AML-193 (cell line): ENCODE measurements around the gene PAX2.
A peak's percentile ranks its signal among the peaks of the same experiment; 100 is the strongest.

ENCODE experiments used
- DNase-seq, 2 experiments: peaks; one replicate each; lab custom pipeline; 2025; lab: John Stamatoyannopoulos, UW

The PAX2 gene

DNA sequence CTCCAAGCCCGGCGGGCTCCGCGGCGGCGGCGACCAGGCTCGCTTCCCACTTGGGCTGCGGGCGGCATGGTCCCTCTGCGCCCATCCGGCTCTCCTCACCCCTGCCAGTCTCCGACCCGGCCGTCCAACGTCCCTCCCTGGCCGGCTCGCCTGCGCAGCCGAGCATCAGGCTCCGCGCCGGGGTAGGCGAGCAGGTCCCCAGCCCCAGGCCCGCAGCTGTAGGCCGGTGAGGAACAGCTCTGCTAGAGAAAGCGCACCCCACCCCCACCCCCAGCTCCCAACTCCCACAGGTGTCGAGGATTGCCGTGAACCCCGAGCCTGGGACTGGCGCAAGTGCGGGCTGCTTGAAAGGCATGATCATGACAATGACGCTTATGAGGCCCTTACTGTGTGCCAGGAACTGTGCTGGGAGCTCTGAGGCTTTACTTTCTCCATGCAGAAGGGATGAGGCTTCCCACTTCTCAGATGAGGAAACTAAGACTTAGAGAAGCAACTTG, 20.8 kb upstream of the PAX2 start:
- DNase-seq, result no peak

GRCh38 chr10:100725071-100725471, 20.3 kb upstream of the PAX2 start:
- DNase-seq, result no peak

DNA sequence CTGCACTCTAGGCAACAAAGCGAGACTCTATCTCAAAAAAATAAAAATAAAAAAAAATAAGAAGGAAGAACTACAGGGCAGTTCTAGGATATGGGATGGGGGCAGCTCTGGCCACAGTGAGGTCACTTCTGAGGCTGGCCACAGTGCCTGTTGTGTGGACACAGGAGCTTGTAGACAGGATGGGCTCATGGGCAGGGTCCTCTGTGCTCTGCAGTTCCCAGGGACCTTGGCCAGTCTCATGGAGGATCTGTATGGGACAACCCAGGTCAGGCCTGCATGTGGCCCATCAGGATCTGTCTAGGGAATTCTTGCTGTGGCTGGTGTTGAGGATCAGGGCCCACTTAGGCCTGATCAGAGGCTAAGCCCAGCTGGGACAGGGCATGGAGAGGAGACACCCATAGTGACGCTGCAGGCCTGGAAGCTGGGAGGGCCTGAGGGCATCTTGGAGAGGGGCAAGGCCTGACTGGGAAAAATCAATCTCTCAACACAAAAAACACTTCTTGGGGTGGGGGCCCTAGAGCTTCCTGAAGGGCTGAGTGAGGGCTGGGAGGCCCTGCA, 19.4 kb upstream of the PAX2 start:
- DNase-seq, result no peak

DNA sequence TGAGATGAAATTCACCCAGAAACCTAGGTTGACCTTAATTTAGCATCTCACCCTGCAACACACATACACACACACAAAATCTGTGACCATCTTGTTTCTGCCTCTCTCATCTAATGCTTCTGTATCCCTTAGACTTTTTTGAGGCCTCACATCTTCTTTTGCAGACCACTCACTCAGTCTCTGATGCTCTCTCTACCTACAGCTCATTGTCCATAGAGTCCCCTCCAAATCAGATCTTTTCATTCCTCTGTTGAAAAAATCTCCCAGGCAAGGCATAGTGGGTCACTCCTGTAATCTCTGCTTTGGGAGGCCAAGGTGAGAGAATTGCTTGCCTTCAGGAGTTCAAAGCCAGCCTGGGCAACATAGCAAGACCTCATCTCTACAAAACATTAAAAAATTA, 17.6 kb upstream of the PAX2 start:
- DNase-seq, result no peak

DNA sequence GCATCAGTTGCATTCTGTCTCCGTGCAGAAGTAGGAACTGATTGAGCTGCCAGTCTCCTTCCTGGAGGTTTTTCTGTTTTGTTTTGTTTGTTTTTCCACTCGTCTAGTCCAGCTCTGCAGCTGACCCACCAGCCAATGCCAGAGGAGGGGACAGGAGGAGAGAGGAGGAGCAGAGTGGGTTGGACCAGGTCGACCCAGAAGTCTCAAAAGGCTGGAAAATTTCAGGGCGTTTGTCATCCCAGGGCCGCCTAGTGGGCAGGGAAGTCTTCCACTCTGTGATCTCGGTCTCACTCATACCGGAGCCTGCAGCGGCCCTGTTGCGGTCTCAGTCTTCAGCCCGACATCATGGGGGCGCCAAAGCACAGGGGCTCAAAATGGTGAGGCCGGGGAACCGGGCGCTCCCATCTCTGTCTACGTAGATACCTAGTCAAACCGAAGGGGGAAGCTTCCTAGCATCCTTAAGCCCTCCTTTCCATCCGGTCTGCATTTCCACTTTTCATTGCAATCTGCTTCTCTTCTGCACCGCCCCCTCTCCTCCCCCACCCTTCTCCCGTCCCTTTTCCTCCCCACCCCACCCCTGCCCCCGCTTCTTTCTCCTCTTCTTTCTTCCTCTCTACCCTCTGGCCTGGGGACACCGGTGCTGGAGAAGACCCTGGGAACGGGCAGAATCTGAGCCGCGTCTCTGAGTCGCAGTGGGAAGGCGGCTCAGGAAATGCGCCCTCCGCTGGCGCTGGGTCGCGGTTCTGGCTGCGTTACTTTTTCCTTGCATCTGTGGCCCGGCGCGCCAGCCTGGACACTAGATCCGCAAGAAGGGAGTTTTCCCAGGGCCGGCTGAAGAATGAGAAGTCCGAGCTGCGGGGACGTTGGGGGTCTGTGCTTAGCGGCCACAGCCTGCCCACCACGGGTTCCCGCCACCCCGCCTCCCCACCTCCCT, 16.2 kb upstream of the PAX2 start:
- no peak for DNase-seq

DNA sequence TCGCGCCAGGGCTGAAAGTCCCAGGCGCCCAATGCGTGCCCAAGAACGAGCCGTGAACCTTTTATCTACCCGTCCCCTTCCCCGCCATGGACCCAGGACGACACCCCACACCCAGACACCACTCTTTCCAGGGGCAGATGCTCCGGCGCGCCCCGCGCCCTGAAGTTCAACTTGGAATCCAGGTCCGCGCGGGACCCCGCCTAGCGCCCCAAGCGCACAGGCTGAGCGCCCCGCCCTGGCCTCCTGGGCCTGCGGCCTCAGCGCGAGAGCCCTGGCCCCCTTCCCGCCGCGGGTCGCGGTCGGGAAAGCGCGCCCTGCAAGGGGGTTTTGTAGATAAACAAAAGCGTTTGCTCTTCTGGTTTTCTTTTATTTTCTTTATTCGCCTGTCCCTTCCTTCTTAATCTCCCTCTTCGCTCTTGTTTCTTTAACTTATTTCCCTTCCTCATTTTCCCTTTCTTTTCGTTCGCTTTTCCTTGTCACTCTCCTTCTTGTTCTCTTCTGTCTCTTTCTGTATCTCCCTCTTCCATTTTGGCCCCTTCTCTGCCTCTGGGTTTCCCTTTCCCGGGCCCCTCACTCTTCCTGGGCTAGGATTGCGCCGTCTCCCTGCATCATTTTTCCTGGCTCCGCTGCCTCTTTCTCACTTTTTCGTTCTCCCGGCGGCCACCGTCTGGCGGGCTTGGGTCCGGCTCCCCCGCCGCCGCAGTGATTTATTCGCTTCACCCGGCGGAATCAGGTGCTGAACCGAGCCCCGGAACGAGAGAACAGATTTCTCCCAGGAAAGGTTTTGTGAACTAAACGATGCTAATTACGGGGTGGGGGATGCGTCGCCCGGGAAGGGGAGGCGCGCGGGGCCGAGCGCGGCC, 15.3 kb upstream of the PAX2 start:
- DNase-seq, result no peak

GRCh38 chr10:100730725-100731406, 14.5 kb upstream of the PAX2 start:
- DNase-seq, result peak; percentile 68 to 69

DNA sequence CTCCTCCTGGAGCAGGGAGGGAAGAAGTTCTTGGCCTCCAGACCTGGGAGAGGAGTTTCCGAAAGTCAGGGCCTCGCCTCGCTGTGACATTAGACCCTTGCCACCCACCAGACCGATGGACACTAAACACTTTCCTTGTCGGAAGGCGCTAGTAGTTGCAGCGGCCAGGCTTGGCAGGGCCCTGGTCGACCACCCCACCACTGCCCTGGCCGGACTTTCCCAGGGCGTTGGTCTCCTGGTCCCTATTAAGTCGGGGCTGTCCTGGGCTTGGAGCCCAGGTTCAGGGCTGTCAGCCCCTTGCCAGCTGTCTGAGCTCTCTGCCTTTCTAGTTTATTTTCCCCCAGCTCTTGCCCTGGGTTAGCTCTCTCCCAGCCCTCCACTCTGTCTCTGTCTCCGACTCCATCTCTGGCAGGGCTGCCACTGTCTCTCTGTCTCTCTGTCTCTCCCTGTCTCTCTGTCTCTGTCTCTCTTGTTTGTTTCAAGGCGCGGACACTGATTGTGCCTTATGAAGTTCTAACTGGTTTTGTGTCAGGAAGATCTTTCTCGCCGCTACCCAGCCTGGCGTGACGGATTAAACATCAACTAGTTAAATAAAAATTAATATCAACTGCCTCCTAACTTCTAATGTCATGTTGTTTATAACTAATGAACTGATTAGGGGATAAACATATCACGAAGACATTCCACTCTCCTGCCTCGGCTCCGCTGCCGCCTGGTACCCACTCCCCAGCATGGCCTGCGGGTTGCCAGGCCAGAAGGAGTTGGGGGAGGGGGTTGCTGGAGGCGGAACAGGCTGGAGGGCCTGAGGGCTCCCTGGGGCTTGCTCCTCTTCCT, 13.8 kb upstream of the PAX2 start:
- no peak for DNase-seq

- no peak for DNase-seq
Measured at GRCh38 chr10:100732241-100732596, 13.2 kb upstream of the PAX2 start.

DNA sequence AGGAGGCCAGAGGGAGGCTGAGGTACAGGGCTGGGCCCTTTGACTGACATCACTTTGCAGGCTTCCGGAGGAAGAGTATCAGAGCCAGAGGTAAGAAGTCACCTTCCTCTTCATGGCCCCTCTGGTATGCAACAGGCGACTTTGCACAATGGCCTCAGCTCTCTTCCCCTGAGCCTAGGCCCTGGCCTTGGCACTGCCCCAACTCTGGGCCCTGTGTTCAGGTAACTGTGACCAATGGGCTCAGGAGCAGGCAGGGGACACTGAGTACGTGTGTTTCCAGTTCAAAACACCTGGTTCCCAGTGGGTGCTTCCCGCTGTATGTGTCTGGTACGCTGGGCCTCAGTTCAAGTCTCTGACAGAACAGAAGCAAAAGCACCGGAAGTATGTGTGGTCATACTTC, 12.1 kb upstream of the PAX2 start:
- no peak for DNase-seq

DNA sequence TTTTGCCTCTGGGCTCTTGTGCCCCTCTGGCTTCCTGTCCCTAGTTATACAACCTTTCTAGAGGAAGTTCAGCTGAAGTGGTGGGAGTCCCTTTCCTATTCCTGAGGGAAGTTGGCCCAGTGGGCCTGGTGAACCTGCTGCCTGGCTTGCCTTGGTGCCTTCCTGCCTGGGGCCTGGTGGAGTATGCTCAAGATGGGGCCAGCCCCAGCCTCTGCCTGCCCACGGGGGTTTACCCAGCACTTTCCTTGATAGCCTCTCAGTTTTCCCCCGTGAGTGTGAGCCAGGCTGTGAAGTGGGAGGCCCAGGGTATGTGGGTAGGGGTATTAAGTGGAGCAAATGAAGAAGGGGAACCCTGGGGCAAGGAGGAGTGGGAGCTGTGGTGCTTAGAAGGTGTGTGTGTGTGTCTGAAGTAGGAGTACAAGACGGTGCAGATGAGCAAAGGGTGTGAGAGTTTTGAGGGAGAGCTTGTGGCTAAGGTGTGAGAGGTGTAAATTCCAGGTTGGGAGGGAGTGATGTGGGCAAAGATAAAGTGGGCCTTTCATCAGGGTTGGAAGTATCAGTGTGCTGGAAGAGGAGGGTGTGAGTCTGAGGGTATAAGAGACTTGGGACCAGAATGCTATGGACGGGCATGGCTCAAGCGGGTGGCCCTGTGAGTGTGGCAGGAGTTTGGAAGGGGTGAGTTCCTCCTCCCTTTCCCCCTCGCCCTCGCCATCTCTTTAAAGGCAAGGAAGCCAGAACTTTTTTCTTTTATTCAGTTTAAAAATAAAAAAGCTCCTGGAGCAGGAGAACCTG, 10.9 kb upstream of the PAX2 start:
- no peak for DNase-seq

DNA sequence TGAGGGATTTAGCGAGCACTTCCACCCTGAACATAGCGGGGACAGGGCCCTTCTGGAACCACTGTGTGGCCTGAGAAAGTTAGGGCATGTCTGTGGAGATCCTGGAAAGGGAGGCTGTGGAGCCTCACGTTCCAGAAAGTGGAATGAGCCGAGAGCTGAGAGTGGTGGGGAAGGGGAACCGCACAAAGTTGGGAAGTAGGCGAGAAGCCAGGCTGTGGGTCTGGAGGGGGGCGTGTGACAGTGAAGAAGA, 10.4 kb upstream of the PAX2 start:
- no peak for DNase-seq

DNA sequence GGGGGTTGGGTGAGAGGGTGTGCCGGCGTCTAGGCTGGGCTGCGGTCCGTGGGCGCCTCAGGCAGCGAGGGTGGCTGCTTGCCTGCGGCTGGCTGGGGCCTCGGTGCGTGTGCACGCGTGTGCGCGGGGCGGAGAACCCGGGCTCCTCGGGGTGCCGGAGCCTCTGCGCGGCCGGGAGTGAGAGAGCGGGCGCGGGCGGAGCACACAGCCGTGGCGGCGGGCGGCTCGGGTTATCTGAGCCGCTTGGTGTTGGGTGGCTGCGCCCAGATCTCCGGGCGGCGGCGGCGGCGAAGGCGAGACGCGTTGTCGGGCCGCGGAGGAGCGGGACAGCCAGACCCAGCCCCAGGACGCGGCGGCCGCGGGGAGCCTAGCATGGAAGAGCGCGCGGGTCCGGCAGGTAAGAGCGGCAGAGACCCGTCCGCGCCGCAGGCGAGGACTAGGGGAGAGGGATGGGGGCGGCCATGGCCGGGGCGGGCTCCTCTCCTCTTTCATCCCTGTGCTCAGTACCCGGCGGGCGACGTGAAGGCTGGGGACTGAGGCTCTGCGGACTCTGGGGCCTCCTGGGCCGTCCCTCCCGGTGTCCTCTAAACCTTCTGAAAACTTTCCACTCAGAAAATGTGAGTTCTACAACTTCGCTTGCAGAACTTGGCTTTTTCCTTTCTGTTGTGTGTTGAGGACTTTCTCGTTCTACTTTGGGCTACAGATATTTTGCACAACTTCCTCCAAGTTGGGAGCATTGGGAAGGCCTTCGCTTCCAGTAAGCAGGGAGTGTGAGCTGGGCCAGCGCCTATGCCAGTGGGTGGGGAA, 9.8 kb upstream of the PAX2 start:
- DNase-seq, result no peak

GRCh38 chr10:100736144-100736808, 9.1 kb upstream of the PAX2 start:
- no peak for DNase-seq

DNA sequence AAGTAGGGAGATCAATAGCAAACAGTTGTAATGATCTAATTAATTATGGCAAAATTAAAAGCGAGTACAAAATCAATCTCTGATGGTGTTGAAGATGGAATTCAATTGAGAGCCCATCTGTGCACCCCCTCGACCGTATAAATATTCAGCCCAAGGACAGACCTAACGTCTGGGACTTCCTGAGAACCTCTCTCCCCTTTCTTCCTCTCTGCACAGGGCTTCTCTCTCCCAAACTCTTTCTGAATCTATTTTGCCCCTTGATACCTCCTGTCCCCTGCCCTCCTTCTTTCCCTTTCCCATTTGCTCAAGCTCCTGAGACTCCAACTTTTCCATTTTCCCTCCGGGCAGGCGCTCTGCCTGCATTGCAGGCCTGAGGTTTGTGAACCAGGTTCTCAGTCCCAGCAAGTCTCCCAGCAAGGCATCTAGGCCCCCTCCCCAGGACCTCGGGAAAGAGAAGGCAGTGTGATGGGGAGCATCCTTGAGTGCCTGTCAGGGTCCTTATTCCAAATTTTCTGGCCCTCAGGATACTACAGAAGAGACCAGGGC, 8.5 kb upstream of the PAX2 start:
- no peak for DNase-seq

GRCh38 chr10:100737355-100738054, 7.9 kb upstream of the PAX2 start:
- no peak for DNase-seq

DNA sequence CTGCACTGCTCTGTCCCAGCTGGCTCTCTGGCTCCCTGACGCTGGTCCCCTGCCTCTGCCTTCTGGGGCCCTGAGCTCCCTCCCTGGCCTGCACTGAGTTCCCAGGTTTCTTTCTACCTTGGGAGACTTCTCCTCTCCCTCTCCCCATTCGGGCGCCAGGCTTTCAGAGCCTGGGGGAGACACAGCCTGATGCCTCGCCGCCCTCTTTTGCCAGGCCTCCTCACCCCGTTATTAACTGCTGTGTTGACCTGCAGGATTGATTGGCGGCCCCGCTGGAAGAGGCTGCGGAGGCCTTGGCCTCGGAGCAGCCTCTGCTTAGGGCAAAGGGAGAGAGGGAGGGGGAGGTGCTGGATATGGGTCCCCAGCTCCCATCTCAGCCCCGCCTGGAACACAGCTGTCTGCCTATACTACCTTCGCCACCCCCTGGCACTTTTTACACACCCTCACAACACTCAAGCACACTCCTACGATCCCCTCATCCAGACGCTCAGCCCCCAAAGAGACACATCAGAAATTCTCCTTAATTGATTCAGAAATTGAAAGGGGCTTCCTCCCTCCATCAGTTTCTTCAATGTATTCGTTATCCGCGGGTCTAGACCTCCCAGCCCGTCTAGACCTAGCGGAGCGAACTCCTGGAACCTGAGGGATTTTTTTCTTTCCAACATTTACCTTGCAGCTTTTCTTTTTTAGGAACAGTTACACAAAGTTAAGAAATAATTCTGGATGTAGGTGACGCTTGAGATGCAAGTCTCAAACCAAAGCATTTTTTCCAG, 7.1 kb upstream of the PAX2 start:
- no peak for DNase-seq
